AG10803 (cell line): Measurements from ENCODE around the gene PIEZO1.
A peak's percentile ranks its signal among the peaks of the same experiment; 100 is the strongest.

Source experiments
- DNase-seq: peaks from one replicate; pipeline ENCODE4 v3.0.0; 2010; ENCODE audit warnings: low read depth
- H3K4me3 ChIP-seq: 2 replicates; pipeline ENCODE4 v1.5.1; 2011; ENCODE audit warnings: mild to moderate bottlenecking, low read length, control low read depth
- CTCF ChIP-seq: conservative IDR thresholded peaks from 2 replicates; pipeline ENCODE4 v1.5.1; 2011; ENCODE audit warnings: mild to moderate bottlenecking, low read length, control low read depth, inconsistent platforms

Gene PIEZO1

GRCh38 chr16:88690341-88691128 lies 94.5 kb downstream of the PIEZO1 start:
- DNase-seq, result no peak
- no peak overlapping the region for H3K4me3 ChIP-seq

DNA sequence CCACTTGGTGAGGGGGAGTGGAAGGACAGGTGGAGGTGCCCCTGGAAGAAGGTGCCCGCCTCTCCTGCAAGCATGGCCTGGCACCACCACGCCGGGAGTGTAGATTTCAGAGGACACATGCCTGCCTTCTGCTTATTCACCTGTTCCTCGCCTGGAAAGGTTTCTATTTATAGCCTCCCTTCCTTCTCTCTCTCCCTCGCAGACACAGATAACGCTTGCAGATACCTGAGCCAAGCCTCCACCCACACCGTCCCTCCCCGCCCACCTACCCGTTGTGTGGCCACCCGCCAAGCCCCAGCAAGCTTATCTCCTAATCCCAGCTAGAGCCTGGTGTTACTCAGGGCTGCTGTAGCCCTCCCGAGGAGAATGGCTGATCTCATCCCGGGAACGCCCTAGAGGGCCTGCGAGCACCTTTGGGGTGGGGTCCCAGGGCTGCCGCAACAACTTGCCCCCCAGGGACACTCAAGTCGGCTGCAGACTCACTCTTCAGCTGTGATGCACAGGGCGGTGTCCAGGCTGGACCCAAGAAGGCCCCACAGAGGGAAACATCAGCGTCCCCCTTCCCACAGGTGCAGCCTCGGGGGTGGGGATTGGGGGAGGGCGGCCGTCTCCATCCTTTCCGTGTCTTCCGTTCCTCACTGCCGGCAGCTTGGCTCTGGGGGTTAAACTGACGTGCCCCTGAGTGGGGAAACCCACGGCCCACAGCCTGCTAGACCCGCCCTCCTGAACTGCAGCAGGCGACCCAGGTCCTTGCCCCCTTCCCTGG lies 96.8 kb downstream of the PIEZO1 start:
- no peak for TF ChIP-seq CTCF
- no peak for DNase-seq
- no peak overlapping the region for H3K4me3 ChIP-seq

More at GRCh38 chr16:88690341-88691128, 94.5 kb downstream of the PIEZO1 start:
- TF ChIP-seq CTCF, result no peak

DNA sequence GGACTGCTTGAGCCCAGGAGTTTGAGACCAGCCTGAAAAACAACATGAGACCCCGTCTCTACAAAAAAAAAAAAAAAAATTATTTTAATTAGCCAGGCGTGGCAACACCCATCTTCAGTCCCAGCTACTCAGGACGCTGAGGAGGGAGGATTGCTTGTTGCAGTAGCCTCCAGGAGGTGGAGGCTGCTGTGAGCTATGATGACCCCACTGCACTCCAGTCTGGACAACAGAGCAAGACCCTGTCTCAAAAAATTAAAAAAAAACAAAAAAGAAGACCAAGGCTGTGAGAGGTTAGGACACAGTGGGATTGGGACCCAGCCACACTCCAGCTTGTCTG lies 97.4 kb downstream of the PIEZO1 start:
- TF ChIP-seq CTCF, result no peak
- DNase-seq, result no peak
- H3K4me3 ChIP-seq, result no peak overlapping the region

- H3K4me3 ChIP-seq, result no peak overlapping the region
- TF ChIP-seq CTCF, result no peak
- DNase-seq, result no peak
These were observed 97.8 kb downstream of the PIEZO1 start for GRCh38 chr16:88687254-88687576.

GRCh38 chr16:88686439-88687253 lies 98.4 kb downstream of the PIEZO1 start, which contains the start of gene SNAI3:
Gene SNAI3, minus strand, starts transcription at chr16:88686507. Its CDS starts 101 bp downstream, at chr16:88686406.
- no peak for TF ChIP-seq CTCF
- DNase-seq, result no peak
- H3K4me3 ChIP-seq, result peak within 1 kb of the TSS; percentile 43

GRCh38 chr16:88686062-88686438 lies 99.0 kb downstream of the PIEZO1 start:
- peak overlapping the region; percentile 43 for H3K4me3 ChIP-seq
- no peak for DNase-seq
- no peak for TF ChIP-seq CTCF
